BE2C (cell line): ENCODE results near the gene POLD3. TPM values are rescaled to one million over a fixed set of nuclear protein-coding genes. Genes with fewer than 3 reads are reported as not detected.

ENCODE experiments used
- DNase-seq: peaks from one replicate; pipeline ENCODE4 v3.0.0-alpha.2; 2020
- H3K27me3 ChIP-seq: fragments of 250-450 bp; sonication (Bioruptor Pico); 2 replicates; pipeline ENCODE4 v1.5.1; 2020; ENCODE audit warnings: mild to moderate bottlenecking
- H3K36me3 ChIP-seq: fragments of 250-450 bp; sonication (Bioruptor Pico); 2 replicates; pipeline ENCODE4 v1.5.1; 2020; ENCODE audit warnings: mild to moderate bottlenecking
- H3K4me1 ChIP-seq: fragments of 250-450 bp; sonication (Bioruptor Pico); 2 replicates; pipeline ENCODE4 v1.5.1; 2020
- H3K4me3 ChIP-seq: 2 replicates; pipeline ENCODE4 v1.5.1; 2011; ENCODE audit warnings: low read depth, low read length
- H3K9me3 ChIP-seq: fragments of 250-450 bp; sonication (Bioruptor Pico); 2 replicates; pipeline ENCODE4 v1.5.1; 2020
- polyA plus RNA-seq: library from polyadenylated mRNA; unstranded; fragments of >200 nt; gene quantifications from one replicate; pipeline ENCODE4 v1.2.1, GENCODE V29; 2012; ENCODE audit warnings: low read depth, missing spikeins; ENCODE audit not compliant: insufficient read length, insufficient read depth
- TF ChIP-seq, protein P1 (sequence below): IDR thresholded peaks from 2 replicates; pipeline ENCODE4 v1.5.1; 2012; ENCODE audit warnings: mild to moderate bottlenecking, low read depth, low read length

POLD3 gene, protein sequence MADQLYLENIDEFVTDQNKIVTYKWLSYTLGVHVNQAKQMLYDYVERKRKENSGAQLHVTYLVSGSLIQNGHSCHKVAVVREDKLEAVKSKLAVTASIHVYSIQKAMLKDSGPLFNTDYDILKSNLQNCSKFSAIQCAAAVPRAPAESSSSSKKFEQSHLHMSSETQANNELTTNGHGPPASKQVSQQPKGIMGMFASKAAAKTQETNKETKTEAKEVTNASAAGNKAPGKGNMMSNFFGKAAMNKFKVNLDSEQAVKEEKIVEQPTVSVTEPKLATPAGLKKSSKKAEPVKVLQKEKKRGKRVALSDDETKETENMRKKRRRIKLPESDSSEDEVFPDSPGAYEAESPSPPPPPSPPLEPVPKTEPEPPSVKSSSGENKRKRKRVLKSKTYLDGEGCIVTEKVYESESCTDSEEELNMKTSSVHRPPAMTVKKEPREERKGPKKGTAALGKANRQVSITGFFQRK
- 4.9 TPM for polyA plus RNA-seq

DNA sequence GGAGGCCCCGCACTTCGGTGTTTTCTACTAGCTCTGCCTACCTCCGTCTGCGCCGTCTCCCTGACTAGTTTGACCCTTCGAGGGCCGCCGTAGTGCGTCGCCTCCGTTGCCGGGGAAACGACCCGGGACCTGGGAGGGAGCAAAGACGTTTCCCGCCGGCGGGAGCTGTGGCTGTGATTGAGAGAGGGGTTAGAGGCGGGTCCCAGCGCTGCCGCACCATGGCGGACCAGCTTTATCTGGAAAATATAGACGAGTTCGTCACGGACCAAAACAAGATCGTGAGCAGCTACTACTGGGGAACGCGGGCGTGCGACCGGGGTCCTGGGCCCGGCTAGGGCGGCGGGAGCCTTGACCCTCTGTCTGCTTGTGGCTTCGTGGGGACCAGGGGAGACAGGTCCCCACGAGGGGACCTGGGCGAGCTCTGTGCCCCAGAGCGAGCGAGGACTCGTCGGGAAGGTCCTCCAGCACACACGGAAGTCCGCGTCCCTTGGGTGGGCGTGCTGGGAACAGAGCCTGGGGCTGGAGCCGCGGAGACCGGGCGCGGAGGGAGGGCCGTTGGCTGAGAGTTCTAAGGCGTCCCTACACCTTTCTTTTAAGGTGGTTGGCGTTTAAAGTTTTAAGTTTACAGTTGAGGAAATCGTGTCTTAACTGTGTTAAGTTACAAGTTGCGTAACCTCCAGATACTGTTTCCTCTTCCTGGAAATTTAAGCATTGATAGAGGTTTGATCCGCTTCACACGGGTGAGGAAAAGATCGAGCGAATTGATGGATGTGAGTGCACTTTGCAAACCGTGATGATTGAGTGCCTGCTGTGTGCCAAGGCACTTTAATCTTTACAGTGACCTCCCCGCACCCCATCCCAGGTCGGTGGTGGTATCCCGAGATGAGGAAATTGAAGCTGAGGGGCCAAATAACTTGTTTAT lies at the start of gene POLD3:
TSS of gene POLD3 (plus strand) at position 142 of the 922 bp plus-strand sequence. CDS start at position 219, 77 bp downstream.
- H3K9me3 ChIP-seq = no peaks in the 10 kb centered on the region
- TF ChIP-seq, protein P1, sequence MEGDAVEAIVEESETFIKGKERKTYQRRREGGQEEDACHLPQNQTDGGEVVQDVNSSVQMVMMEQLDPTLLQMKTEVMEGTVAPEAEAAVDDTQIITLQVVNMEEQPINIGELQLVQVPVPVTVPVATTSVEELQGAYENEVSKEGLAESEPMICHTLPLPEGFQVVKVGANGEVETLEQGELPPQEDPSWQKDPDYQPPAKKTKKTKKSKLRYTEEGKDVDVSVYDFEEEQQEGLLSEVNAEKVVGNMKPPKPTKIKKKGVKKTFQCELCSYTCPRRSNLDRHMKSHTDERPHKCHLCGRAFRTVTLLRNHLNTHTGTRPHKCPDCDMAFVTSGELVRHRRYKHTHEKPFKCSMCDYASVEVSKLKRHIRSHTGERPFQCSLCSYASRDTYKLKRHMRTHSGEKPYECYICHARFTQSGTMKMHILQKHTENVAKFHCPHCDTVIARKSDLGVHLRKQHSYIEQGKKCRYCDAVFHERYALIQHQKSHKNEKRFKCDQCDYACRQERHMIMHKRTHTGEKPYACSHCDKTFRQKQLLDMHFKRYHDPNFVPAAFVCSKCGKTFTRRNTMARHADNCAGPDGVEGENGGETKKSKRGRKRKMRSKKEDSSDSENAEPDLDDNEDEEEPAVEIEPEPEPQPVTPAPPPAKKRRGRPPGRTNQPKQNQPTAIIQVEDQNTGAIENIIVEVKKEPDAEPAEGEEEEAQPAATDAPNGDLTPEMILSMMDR = no peak
- peak; percentile 97 for DNase-seq
- peak within 1 kb of the TSS; percentile 97 for H3K4me3 ChIP-seq
- no peaks in the 10 kb centered on the region for H3K27me3 ChIP-seq
- peaks cover 1% of the 10 kb centered on the region for H3K4me1 ChIP-seq
- peaks cover 31% of the 10 kb centered on the region for H3K36me3 ChIP-seq

DNA sequence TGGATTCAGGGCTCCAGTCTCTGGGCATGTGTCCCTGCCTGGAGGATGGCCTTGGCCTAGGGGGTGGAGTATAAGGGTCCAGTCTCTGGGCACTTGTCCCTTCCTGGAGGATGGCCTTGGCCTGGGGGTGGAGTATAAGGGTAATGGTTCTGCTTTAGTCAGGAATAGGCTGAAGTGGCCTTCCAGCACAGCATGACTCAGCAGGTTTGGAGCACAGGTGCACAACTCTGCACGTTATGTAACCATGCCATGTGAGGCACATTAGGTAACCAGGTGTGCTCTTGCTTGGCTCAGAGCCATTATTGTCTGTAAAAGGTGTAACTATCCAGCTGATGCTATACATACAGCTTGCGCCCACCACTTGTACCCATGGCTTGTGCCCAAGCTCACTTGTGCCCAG lies 48.4 kb upstream of the POLD3 start:
- H3K4me3 ChIP-seq = no peak overlapping the region
- DNase-seq = no peak
- TF ChIP-seq, protein P1 = no peak
- H3K9me3 ChIP-seq = no peaks in the 10 kb centered on the region
- H3K36me3 ChIP-seq = no peaks in the 10 kb centered on the region
- H3K4me1 ChIP-seq = 0 out of 2 replicates have a peak, but pooled peaks cover 2% of the 10 kb centered on the region
- no peaks in the 10 kb centered on the region for H3K27me3 ChIP-seq

DNA sequence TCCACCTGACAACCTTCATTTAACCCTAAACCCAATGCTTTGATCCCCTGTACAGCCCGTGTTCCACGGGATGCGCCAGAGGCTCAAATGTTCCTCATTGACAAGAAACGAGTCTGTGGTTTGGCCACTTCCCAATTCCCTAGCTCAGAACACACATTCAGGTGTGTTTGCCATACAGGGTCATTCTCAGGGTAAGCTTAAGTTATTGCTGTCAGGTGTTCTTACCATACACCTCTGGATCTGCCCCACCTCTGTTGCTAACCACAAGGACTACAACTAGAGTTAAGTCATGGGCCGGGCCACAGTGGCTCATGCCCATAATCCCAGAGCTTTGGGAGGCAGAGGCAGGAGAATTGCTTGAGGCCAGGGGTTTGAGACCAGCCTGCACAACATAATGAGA lies 45.6 kb upstream of the POLD3 start:
- no peaks in the 10 kb centered on the region for H3K27me3 ChIP-seq
- no peaks in the 10 kb centered on the region for H3K9me3 ChIP-seq
- H3K36me3 ChIP-seq = no peaks in the 10 kb centered on the region
- no peaks in the 10 kb centered on the region for H3K4me1 ChIP-seq
- no peak overlapping the region for H3K4me3 ChIP-seq
- no peak for DNase-seq
- TF ChIP-seq, protein P1 = no peak

DNA sequence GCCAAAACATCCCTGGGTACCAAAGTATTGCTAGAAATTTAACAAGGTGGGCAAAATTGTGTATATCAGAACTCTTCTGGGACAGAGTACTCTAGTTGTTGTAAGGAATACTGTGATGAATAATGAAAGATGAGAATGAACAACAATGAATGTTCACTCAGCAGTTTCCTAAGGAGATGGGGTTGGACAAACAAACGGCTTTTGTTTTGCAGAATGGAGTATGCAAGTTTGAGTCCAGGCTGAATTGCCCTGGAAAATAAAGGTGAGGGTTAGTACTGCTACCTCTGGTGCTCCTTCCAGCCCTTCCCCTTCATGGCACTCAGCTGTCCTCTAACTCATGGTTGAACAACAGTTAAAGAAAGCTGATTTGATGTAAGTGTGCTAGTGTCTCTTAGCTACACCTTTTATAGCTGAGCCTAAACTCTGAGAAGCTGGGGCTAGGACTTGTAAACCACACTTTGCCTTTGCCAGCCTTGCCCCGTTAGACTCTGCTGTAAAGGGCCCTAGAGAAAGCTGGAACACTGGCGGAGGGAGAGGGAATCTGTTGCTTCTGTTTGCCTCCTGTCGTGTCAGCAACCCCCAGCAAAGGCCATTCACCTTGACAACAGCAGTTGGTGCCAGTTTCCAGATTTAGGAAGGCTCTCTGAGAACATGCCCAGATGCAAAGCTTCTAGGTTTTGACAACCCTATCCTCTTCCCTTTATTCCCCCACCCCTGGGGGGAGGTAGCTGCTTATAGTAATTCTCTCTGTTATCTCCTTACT lies 41.2 kb upstream of the POLD3 start:
- TF ChIP-seq, protein P1 = no peak
- H3K36me3 ChIP-seq = no peaks in the 10 kb centered on the region
- H3K27me3 ChIP-seq = no peaks in the 10 kb centered on the region
- DNase-seq = no peak
- no peaks in the 10 kb centered on the region for H3K4me1 ChIP-seq
- H3K9me3 ChIP-seq = no peaks in the 10 kb centered on the region
- no peak overlapping the region for H3K4me3 ChIP-seq

DNA sequence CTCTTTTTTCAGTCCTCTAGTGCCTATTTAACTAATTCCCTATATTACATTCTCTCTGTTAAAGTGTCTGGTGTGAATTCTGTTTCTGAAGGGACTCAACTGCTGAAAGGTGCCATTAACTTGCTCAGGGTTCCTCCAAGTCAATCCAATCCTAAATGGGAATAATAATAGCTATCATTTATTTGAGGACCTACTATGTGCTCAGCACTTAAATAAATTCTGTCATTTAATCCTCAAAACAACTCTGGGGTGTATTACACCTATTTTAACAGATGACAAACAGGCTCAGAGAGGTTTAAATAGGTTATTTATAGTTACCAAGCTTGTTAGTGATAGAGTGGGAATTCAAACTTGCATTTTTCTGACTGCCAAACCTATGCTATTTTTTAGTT lies 40.6 kb upstream of the POLD3 start:
- Histone ChIP-seq H3K4me1 (no peaks in the 10 kb centered on the region), H3K9me3 (no peaks in the 10 kb centered on the region), H3K36me3 (no peaks in the 10 kb centered on the region), H3K27me3 (no peaks in the 10 kb centered on the region), H3K4me3 (no peak overlapping the region)
- TF ChIP-seq, protein P1 = no peak
- DNase-seq = no peak
